Tibial nerve (tissue), 3 donors: ENCODE results near the gene UTF1.

Experiments used
- CTCF ChIP-seq, 5 experiments: fragments of 200-600 bp in 3 of 5; fragments of 450-650 bp in 2 of 5; sonication (generic) in 3 of 5; IDR thresholded peaks; one replicate each; pipeline ENCODE4 v1.5.1; 2016 to 2019; ENCODE audit warnings: antibody characterized with exemption in 5 of 5, mild to moderate bottlenecking in 3 of 5, moderate library complexity in 2 of 5
- POLR2A ChIP-seq, 2 donors: fragments of 450-650 bp; IDR thresholded peaks; one replicate each; pipeline ENCODE4 v1.6.1; 2017; ENCODE audit warnings: antibody characterized with exemption in 2 of 2, mild to moderate bottlenecking in 2 of 2, moderate library complexity in 2 of 2

GRCh38 chr10:133187906-133188681, 41.9 kb upstream of the UTF1 start:
- TF ChIP-seq CTCF (IDR thresholded peaks at IDR 0.05) (no peak), POLR2A (IDR thresholded peaks at IDR 0.05) (no peak)
